Glomerular visceral epithelial cell (primary cell): ENCODE measurements around the gene TMEM18.

Experiments
- DNase-seq: peaks from one replicate; pipeline ENCODE4 v3.0.0-alpha.2; 2016; ENCODE audit errors: extremely low spot score

Gene TMEM18

DNA sequence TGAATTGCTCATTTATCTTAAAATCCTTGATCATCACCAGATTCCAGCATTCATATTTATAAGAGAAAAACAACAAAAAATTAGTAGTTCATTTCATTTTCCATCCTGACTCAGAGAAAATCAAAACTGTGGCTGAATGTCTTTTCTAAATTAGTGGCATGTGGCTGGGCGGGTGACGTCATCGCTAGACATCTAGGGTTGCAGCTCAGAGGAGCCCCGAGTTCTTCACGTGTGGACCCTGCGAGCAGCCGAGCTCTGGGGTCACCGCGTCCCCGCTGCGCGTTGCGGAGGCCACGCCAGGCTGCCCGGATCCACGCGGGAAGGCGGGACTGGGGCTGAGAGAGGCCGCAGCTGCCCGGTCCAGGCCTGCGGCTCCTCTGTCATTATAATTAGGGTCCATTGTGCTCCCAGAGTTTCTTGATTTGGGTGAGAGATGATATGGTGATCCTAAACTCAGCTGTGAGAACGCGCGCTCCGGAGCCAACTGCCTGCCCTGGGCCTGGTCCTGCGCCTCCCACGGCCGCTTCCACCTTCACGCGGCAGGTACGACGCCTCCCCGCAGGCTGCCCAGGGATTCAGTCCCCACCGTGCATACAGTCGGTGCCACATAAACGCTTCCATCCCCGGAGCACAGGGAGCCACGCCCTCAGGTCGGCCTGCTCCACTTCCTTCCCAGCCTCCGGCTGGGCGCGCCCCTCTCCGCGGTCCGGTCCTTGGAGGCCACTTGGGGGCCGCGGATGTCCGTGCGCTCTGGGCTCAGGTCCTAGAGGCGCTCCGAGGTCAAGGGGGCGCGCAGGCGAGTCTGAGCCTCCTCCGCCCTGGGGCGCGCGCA is 56.5 kb downstream of the TMEM18 start:
- no peak for DNase-seq

DNA sequence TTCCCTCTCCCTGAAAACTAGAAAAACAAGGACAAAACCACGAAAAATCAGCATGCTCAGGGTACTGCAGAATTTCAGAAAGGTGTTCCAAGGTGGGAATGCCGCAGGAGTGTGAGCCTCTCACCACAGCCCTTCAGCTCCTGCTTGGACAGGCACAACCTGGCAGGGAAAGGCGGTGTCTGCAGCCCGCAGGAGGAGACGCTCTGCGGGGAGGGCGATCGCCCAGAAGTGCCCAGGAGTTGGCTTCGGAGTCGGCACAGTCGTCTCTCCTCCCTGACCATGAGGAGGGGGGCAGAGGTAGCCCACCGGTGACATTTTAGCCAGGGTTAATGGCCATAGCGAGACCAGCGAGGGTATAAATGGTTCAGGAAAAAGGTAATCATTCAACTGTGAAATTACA is 57.2 kb downstream of the TMEM18 start:
- no peak for DNase-seq

DNA sequence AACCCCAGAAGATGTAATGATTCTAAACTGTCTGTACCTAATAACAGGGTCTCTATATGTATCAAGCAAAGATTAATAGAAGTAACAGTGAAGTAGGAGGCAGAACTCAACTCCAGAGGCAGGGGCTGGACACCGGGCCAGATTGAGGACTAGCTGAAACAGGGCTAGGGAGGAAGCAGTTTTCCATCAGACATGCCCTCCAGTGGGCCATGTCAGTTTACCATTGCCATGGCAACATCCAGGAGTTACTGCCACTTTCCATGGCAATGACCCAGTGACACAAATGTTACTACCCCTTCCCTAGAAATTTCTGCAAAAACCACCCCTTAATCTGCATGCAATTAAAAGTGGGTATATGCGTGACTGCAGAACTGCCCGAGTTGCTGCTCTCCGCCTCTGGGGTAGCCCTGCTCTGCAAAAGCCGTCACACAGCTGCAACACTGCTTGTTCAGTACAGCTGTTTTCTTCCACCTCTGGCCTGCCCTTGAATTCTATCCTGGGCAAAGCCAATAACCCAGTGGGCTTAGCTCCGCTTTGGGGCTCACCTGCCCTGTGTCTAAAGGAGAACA is 58.7 kb downstream of the TMEM18 start:
- no peak for DNase-seq

DNA sequence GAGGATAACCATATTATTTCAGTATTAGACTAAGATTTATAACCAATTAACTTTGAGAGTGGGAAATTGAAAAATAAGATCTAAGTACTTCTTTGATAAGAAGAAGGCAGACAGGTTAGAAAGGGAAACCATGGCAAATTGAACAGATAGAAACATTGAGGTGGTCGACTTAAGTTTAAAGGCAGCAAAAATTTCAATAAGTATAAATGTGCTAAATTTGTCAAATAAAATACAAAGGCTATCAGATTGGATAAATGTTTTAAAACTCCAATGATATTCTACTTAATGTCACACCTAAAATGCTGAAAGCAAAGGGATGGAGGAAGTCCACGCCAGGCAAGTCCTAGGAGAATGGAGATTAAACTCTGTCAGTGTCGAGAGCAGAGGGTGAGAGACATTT is 59.2 kb downstream of the TMEM18 start:
- no peak for DNase-seq
